GM23248 (cell line): ENCODE measurements around the gene AKR1B15.

Experiments
- EZH2 ChIP-seq: fragments of 200-600 bp; sonication (generic); IDR thresholded peaks from 2 replicates; pipeline ENCODE4 v1.6.1; 2018; ENCODE audit warnings: antibody characterized with exemption, mild to moderate bottlenecking; ENCODE audit not compliant: insufficient read depth, poor library complexity, severe bottlenecking
- EZH2phosphoT487 ChIP-seq: fragments of 200-600 bp; sonication (generic); IDR thresholded peaks from 2 replicates; pipeline ENCODE4 v1.6.1; 2018; ENCODE audit warnings: antibody characterized with exemption, moderate library complexity, mild to moderate bottlenecking, low read depth; ENCODE audit not compliant: insufficient read depth

DNA sequence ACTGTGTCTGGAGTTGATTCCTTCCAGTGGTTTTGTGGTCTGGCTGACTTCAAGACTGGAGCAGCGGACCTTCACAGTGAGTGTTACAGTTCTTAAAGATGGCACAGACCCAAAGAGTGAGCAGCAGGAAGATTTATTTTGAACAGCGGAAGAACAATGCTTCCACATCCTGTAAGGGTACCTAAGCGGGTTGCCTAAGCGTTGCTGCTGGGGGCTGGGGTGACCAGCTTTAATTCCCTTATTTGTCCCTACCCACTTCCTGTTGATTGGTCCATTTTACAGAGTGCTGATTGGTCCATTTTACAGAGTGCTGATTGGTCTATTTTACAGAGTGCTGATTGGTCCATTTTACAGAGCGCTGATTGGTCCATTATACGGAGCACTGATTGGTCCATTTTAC lies 13.2 kb downstream of the AKR1B15 start:
- TF ChIP-seq EZH2 (no peak), EZH2phosphoT487 (no peak)
